Activated CD4-positive, alpha-beta memory T cell treated with anti-CD3 and anti-CD28 coated beads, Interleukin-2, amount 10 ng/mL, durations not matched to agents 7 days and 5 days (primary cell): ENCODE measurements around the gene PAK4. TPM values are rescaled to one million over a fixed set of nuclear protein-coding genes. Genes with fewer than 3 reads are reported as not detected.

Experiments used
- CTCF ChIA-PET: fragments of 350-600 bp; sonication (Branson Sonifier 250); formaldehyde crosslinking; loops from one replicate; lab custom pipeline; 2021; ENCODE audit warnings: antibody characterized with exemption, inconsistent platforms; lab: Charles Lee
- POLR2A ChIA-PET: fragments of 350-600 bp; sonication (Branson Sonifier 250); formaldehyde crosslinking; loops from one replicate; lab custom pipeline; 2021; ENCODE audit warnings: antibody characterized with exemption; lab: Charles Lee
- DNase-seq: peaks from one replicate; pipeline ENCODE4 v3.0.0-alpha.2; 2020
- H3K27ac Mint-ChIP-seq: one replicate; pipeline ENCODE4 v1.8.0; 2021; ENCODE audit warnings: mild to moderate bottlenecking, mixed read lengths
- H3K27me3 Mint-ChIP-seq: one replicate; pipeline ENCODE4 v1.8.0; 2021; ENCODE audit warnings: mixed read lengths
- H3K36me3 Mint-ChIP-seq: one replicate; pipeline ENCODE4 v1.8.0; 2021; ENCODE audit warnings: low read depth, mixed read lengths
- H3K4me1 Mint-ChIP-seq: one replicate; pipeline ENCODE4 v1.8.0; 2021; ENCODE audit warnings: mixed read lengths
- H3K4me3 Mint-ChIP-seq: one replicate; pipeline ENCODE4 v1.8.0; 2021; ENCODE audit warnings: mild to moderate bottlenecking, mixed read lengths
- H3K9me3 Mint-ChIP-seq: one replicate; pipeline ENCODE4 v1.8.0; 2021; ENCODE audit warnings: mixed read lengths
- total RNA-seq, 2 experiments: library from RNA; stranded (reverse); gene quantifications; one replicate each; pipeline ENCODE4 v1.2.3, GENCODE V29; 2021

PAK4 gene
- total RNA-seq, 2 experiments from 2014 or later: 16.2 to 19.6 TPM

DNA sequence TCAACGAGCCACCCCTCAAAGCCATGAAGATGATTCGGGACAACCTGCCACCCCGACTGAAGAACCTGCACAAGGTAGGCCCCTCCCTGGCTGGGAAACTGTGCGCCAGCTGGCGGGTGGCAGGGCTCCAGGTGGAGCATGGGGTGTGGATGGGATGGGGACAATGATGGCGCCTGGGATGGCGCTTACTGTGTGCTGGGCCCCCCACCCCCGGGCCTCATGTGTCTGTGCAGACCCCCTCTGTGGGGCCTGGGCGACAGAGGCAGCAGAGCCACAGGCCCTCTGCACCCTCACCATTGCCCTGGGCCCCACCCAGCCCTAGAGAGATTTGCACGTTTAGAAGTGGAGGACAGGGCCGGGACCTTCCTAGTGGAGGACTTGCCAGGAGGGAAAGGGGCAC is 52.1 kb downstream of the PAK4 start:
- no peak overlapping the region for H3K27ac Mint-ChIP-seq
- DNase-seq: no peak
- H3K4me3 Mint-ChIP-seq: no peak overlapping the region
- CTCF ChIA-PET: no interaction called here
- POLR2A ChIA-PET: no interaction called here
- no peaks in the 10 kb centered on the region for H3K27me3 Mint-ChIP-seq
- no peaks in the 10 kb centered on the region for H3K4me1 Mint-ChIP-seq
- H3K9me3 Mint-ChIP-seq: no peaks in the 10 kb centered on the region
- no peaks in the 10 kb centered on the region for H3K36me3 Mint-ChIP-seq

DNA sequence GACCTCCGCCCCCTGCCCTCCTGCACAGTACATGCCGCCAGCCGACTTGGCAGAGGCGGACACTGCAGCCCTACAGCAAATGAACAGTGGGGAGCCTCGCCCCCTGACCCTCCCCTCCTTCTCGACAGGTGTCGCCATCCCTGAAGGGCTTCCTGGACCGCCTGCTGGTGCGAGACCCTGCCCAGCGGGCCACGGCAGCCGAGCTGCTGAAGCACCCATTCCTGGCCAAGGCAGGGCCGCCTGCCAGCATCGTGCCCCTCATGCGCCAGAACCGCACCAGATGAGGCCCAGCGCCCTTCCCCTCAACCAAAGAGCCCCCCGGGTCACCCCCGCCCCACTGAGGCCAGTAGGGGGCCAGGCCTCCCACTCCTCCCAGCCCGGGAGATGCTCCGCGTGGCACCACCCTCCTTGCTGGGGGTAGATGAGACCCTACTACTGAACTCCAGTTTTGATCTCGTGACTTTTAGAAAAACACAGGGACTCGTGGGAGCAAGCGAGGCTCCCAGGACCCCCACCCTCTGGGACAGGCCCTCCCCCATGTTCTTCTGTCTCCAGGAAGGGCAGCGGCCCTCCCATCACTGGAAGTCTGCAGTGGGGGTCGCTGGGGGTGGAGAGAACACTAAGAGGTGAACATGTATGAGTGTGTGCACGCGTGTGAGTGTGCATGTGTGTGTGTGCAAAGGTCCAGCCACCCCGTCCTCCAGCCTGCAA is 52.9 kb downstream of the PAK4 start:
- no peak for DNase-seq
- Mint-ChIP-seq H3K9me3 (no peaks in the 10 kb centered on the region), H3K36me3 (no peaks in the 10 kb centered on the region), H3K4me1 (no peaks in the 10 kb centered on the region), H3K27me3 (no peaks in the 10 kb centered on the region), H3K27ac (no peak overlapping the region), H3K4me3 (no peak overlapping the region)
- ChIA-PET POLR2A (no interaction called here), CTCF (no interaction called here)

DNA sequence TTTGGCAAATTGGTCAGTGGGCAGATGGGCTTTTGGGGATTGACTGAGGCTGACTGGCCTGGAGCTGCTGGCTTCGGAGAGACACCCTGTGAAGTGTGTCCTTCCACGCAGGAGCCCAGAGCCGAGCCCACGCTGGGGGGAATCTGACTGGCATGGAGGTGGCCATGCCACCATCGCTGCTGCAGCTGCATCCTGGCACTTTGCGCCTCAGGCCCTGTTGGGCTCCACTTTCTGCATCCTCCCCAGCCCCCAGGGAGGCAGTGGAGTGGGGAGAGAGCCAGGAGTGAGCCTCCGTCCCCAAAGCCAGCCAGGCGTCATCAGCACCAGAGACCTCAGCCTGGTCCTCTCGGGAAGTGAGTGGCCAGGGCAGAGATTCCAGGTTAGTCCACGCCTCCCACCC is 54.2 kb downstream of the PAK4 start:
- H3K27me3 Mint-ChIP-seq: no peaks in the 10 kb centered on the region
- ChIA-PET POLR2A (no interaction called here), CTCF (no interaction called here)
- H3K36me3 Mint-ChIP-seq: no peaks in the 10 kb centered on the region
- no peak for DNase-seq
- no peak overlapping the region for H3K27ac Mint-ChIP-seq
- H3K9me3 Mint-ChIP-seq: no peaks in the 10 kb centered on the region
- no peaks in the 10 kb centered on the region for H3K4me1 Mint-ChIP-seq
- H3K4me3 Mint-ChIP-seq: no peak overlapping the region

DNA sequence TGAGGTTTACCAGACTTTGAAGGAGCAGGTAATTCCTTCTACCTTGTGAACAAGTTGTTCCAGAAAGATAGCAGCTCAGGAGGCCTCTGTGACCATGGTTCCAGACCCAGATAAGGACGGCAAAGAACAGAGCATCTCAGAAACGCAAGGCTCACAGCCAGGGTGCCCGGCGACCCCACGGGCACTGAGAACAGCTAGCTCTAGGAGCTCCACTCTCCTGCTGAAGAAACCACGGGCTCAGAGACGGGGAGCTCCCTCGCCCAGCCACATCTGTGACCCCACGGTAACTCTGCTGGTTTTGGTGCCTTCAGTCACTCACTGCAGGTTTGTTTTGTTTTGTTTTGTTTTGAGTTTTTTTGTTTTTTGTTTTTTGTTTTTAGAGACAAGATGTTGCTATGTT is 55.2 kb downstream of the PAK4 start:
- ChIA-PET CTCF (no interaction called here), POLR2A (interaction anchor here (0.7 kb wide), 1 partner anchor 263 kb away, joined by 3 read pairs; no protein-coding TSS in a partner anchor)
- Mint-ChIP-seq H3K36me3 (no peaks in the 10 kb centered on the region), H3K27me3 (no peaks in the 10 kb centered on the region), H3K27ac (no peak overlapping the region), H3K9me3 (no peaks in the 10 kb centered on the region), H3K4me3 (no peak overlapping the region), H3K4me1 (no peaks in the 10 kb centered on the region)
- DNase-seq: no peak

DNA sequence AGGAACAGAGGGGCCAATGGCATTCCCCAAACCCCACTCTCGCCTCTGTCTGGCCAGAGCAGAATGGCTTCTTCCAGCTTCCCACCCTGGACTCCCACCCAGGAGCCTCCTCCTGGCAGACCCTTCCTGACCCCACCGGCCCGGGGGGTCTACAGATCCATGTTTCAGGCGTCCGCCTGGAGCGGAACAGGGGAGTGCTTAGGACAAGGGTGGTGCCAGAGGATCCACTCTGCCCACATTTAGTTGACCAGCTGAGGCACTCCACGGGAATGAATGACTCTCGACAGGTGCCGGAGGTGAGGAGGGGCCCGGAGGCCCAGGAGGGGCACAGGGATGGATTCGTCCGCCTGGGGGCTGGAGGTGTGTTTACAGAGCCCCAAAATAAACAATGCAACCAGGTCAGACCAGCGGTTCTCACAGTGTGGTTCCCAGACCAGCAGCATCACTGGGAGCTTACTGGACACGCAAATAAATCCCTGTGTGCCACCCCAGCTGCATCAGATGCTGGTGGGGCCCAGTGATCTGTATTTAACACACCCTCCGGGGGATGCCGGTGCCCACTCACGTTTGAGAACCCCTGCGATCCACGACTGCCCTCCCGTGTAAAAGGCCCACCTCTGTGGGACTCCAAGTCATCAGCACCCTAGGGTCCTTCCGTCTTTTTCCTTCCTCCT is 56.1 kb downstream of the PAK4 start:
- Mint-ChIP-seq H3K9me3 (no peaks in the 10 kb centered on the region), H3K36me3 (no peaks in the 10 kb centered on the region), H3K27ac (no peak overlapping the region), H3K27me3 (no peaks in the 10 kb centered on the region), H3K4me1 (no peaks in the 10 kb centered on the region), H3K4me3 (no peak overlapping the region)
- no peak for DNase-seq
- ChIA-PET POLR2A (no interaction called here), CTCF (no interaction called here)

DNA sequence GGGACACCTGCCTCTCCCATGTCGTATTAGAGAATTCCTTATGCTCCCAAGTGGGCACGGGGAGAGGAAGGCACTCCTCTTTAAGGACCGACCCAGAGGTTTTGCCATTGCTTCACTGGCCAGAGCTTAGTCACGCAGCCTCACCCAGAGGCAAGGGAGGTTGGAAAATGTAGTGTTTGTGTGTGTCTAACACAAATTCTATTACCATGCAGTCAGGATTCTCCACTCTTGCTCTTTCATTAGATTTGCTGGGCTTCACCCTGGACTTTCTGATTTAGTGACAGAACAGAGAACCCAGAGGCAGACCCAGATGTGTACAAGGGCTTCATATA is 56.6 kb downstream of the PAK4 start:
- H3K36me3 Mint-ChIP-seq: no peaks in the 10 kb centered on the region
- no peaks in the 10 kb centered on the region for H3K4me1 Mint-ChIP-seq
- H3K27ac Mint-ChIP-seq: no peak overlapping the region

DNA sequence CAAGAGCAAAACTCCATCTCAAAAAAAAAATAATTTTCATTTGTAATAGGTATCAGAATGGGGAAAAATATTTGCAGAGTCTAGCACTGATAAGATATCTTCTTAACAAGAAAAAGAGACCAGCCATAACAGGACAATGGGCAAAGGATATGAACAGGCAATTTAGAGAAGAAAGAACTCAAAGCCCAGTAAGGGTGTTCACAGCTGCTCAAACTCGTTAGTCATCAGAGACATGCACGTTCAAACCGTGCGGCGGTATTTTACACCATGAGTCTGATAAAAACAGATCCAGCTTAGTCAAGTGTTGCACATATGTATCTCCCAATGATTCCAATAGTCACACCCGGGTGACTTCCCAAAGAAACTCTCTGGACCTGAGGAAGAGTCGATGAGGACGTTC is 57.5 kb downstream of the PAK4 start:
- H3K4me3 Mint-ChIP-seq: no peak overlapping the region
- no peaks in the 10 kb centered on the region for H3K36me3 Mint-ChIP-seq
- no peaks in the 10 kb centered on the region for H3K9me3 Mint-ChIP-seq
- CTCF ChIA-PET: interaction anchor here (0.6 kb wide), 1 partner anchor 106 kb away, joined by 3 read pairs; no protein-coding TSS in a partner anchor
- POLR2A ChIA-PET: no interaction called here
- no peaks in the 10 kb centered on the region for H3K4me1 Mint-ChIP-seq
- no peak for DNase-seq
- no peak overlapping the region for H3K27ac Mint-ChIP-seq
- no peaks in the 10 kb centered on the region for H3K27me3 Mint-ChIP-seq

More for the DNA sequence above, 56.6 kb downstream of the PAK4 start:
- Mint-ChIP-seq H3K4me3 (no peak overlapping the region), H3K27me3 (no peaks in the 10 kb centered on the region), H3K9me3 (no peaks in the 10 kb centered on the region)
- POLR2A ChIA-PET: no interaction called here
- CTCF ChIA-PET: no interaction called here
- no peak for DNase-seq

DNA sequence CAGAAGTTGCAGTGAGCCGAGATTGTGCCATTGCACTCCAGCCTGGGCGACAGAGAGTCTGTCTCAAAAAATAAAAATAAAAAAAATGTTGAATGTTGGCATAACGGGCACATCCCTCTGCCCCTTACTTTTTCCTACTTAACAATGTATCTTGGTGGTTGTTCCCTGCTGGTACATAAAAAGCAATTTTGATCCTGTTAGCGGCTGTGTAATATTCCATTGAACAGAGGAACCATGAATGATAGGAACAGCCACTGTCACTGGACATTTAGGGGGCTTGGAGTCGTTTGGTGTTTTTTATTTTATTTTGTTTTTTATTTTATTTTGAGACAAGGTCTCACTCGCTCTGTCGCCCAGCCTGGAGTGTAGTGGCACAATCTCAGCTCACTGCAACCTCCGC is 60.8 kb downstream of the PAK4 start:
- Mint-ChIP-seq H3K9me3 (no peaks in the 10 kb centered on the region), H3K27me3 (peaks cover 7% of the 10 kb centered on the region), H3K27ac (no peak overlapping the region), H3K36me3 (no peaks in the 10 kb centered on the region), H3K4me3 (no peak overlapping the region), H3K4me1 (no peaks in the 10 kb centered on the region)
- CTCF ChIA-PET: interaction anchor here (0.7 to 1.5 kb wide), 6 partner anchors 36 to 135 kb away, joined by 3 to 7 read pairs (median 4); no protein-coding TSS in a partner anchor
- DNase-seq: no peak
- POLR2A ChIA-PET: no interaction called here

DNA sequence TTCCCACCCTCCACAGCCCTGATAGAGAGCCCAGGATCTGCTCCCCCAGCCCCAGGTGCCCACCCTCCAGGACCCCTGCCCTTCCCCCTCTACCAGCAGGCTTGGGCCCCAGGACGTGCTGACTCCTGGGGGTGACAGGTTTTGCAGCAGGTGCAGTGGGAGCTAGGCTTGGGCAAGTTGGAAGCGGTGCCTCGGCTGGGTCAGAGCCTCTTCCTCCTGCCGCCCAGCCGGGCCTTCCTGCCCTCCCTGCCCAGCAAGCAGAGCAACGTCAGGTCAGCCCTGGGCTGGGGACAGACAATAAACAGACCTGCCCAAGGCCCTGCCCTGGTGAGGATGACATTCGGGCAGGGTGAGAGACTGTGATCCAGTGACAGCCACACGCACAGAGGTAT is 62.0 kb downstream of the PAK4 start:
- CTCF ChIA-PET: interaction anchor here (0.6 to 1.5 kb wide), 4 partner anchors 61 to 286 kb away, joined by 3 to 7 read pairs (median 4); no protein-coding TSS in a partner anchor
- Mint-ChIP-seq H3K36me3 (no peaks in the 10 kb centered on the region), H3K27me3 (peaks cover 9% of the 10 kb centered on the region), H3K9me3 (no peaks in the 10 kb centered on the region), H3K4me1 (no peaks in the 10 kb centered on the region), H3K4me3 (no peak overlapping the region), H3K27ac (no peak overlapping the region)
- POLR2A ChIA-PET: no interaction called here
- no peak for DNase-seq

DNA sequence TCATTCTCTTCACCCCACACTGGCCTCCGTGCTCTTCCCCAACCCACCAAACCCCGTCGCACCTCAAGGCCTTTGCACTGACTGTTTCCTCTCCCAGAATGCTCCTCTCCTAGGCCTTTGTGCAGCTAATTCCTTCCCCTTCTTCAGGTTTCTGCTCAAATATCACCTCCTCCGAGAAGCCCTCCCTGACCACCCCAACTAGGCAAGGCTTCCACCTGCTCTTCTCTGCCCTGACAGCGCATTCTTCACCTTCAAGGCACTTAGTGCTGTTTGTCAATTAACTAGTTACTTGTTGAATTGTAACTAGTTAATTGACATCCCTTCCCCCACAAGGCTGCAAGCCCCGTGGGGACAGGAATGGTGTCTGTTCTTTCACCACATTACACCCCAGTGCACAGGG is 63.4 kb downstream of the PAK4 start:
- POLR2A ChIA-PET: no interaction called here
- no peaks in the 10 kb centered on the region for H3K4me1 Mint-ChIP-seq
- H3K27ac Mint-ChIP-seq: no peak overlapping the region
- H3K9me3 Mint-ChIP-seq: no peaks in the 10 kb centered on the region
- H3K4me3 Mint-ChIP-seq: no peak overlapping the region
- no peak for DNase-seq
- H3K36me3 Mint-ChIP-seq: no peaks in the 10 kb centered on the region
- CTCF ChIA-PET: no interaction called here
- H3K27me3 Mint-ChIP-seq: peaks cover 14% of the 10 kb centered on the region

DNA sequence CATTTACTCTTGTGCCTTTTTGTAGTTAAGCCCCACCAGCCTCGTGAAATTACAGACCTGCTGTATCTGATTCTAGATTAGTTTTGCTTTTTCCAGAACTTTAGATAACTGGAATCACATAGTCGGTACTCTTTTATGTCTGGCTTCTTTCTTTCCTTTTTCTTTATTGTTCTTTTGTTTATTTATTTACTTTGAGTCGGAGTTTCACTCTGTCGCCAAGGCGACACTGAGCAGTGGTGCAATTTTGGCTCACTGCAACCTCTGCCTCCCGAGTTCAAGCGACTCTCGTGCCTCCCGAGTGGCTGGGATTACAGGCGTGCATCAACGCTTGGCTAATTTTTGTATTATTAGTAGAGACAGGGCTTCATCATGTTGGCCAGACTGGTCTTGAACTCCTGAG is 65.2 kb downstream of the PAK4 start:
- CTCF ChIA-PET: no interaction called here
- no peak for DNase-seq
- Mint-ChIP-seq H3K9me3 (no peaks in the 10 kb centered on the region), H3K4me3 (no peak overlapping the region), H3K36me3 (no peaks in the 10 kb centered on the region), H3K4me1 (no peaks in the 10 kb centered on the region), H3K27ac (no peak overlapping the region), H3K27me3 (peaks cover 26% of the 10 kb centered on the region)
- POLR2A ChIA-PET: no interaction called here

DNA sequence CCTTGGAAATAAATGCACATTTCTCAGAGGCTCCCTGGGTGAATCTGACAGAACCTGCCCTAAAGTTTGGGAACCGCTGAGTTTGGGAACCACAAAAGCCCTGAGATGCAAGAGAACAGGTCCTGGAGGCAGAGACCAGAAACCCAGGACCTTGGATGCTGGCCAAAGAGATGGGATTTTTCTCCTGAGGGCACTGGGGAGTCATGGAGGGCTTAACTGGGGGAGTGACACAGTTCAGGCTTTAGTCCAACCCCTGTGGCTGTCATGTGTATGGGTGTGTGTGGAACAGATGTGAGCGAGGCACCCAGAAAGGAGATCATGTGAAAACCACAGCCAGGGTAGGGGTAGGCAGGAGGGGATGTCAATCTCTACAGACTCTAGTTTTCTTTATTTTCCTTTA is 67.3 kb downstream of the PAK4 start:
- Mint-ChIP-seq H3K27ac (no peak overlapping the region), H3K4me1 (peaks cover 8% of the 10 kb centered on the region), H3K36me3 (no peaks in the 10 kb centered on the region), H3K9me3 (no peaks in the 10 kb centered on the region), H3K4me3 (no peak overlapping the region), H3K27me3 (peaks cover 43% of the 10 kb centered on the region)
- POLR2A ChIA-PET: no interaction called here
- DNase-seq: no peak
- CTCF ChIA-PET: interaction anchor here (1.7 kb wide), 1 partner anchor 70 kb away, joined by 3 read pairs; no protein-coding TSS in a partner anchor

DNA sequence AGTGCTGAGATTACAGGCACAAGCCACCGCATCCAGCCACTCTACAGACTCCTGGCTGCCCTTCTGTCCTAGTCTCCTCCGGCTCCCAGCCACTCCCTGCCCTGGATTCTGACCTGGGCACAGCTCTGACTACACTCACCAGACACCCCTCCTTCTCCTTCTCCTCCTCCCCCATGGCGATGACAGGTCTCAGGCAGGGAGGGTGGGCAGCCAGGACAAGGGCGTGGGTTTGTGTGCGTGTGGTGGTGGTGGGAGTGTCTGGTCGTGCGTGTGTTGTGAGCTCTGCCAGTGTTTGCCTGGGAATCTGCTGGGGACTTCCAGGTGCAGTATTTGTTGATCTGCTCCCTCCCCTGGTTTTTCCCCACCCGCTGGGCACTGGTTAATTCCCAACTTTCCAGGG is 68.2 kb downstream of the PAK4 start:
- ChIA-PET CTCF (no interaction called here), POLR2A (no interaction called here)
- peaks cover 8% of the 10 kb centered on the region for H3K4me1 Mint-ChIP-seq
- no peak for DNase-seq
- H3K27ac Mint-ChIP-seq: no peak overlapping the region
- no peaks in the 10 kb centered on the region for H3K36me3 Mint-ChIP-seq
- no peak overlapping the region for H3K4me3 Mint-ChIP-seq
- H3K9me3 Mint-ChIP-seq: no peaks in the 10 kb centered on the region
- peaks cover 52% of the 10 kb centered on the region for H3K27me3 Mint-ChIP-seq
